ENCODE results near the gene SRL.

Gene SRL

DNA sequence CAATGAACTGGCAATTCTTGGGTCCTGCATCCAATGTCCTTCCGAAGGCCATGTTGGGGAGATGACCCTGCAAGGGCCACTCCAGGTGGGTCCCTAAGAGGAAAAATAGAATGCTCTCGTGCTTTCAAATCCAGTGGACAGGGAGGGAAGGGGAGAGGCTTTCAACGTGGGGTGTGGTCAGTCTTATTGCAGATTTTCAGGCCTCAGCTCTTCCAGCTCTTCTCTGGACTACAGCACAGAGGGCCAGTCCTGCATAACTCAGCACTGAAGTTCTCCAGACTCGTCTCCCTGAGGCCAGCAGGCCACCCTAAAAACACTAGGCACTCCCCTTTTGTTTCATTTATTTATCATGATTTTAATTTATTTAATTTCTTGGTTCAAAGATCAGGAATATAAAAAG lies 43.1 kb downstream of the SRL start:
- H3K4me3 ChIP-seq (ENCODE audit: low read depth, low read length) = no peak overlapping the region
- TF ChIP-seq, protein P1, sequence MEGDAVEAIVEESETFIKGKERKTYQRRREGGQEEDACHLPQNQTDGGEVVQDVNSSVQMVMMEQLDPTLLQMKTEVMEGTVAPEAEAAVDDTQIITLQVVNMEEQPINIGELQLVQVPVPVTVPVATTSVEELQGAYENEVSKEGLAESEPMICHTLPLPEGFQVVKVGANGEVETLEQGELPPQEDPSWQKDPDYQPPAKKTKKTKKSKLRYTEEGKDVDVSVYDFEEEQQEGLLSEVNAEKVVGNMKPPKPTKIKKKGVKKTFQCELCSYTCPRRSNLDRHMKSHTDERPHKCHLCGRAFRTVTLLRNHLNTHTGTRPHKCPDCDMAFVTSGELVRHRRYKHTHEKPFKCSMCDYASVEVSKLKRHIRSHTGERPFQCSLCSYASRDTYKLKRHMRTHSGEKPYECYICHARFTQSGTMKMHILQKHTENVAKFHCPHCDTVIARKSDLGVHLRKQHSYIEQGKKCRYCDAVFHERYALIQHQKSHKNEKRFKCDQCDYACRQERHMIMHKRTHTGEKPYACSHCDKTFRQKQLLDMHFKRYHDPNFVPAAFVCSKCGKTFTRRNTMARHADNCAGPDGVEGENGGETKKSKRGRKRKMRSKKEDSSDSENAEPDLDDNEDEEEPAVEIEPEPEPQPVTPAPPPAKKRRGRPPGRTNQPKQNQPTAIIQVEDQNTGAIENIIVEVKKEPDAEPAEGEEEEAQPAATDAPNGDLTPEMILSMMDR (IDR thresholded peaks at IDR 0.05; ENCODE audit: low read depth, low read length) = no peak

DNA sequence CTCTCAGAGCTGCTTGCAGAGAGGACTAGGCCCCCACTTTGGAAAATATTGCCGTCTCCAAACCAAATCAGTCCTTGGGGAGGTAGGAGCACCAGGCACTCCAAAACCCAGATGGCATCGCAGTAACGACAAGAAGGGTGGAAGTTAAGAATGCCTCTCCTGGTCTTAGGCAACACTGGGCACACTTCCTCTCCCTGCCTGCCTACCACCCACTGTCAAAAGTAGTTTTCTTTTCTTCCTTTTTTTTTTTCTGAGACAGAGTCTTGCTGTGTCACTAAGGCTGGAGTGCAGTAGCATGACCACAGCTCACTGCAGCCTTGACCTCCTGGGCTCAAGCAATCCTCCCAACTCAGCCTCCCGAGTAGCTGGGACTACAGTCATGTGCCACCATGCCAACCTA lies 47.2 kb downstream of the SRL start:
- no peak overlapping the region for H3K4me3 ChIP-seq (ENCODE audit: low read depth, low read length)
- TF ChIP-seq, protein P1 (IDR thresholded peaks at IDR 0.05; ENCODE audit: low read depth, low read length) = no peak

DNA sequence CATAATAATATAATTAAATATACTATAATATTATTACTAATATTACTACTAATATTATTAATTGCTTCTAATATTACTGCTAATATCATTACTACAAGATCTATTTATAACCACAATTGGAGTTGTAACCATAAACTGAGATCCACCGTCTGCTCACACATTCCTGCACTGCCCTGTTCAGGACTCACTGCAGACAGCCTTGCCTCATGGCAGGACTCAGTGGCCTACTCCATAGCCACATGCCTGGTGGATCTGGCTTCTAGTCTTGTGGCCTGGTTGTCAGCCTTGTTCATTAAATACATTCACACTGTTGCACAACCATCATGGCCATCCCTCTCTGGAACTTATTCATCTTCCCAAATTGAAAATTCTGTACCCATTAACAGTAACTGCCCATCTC lies 48.0 kb downstream of the SRL start:
- TF ChIP-seq, protein P1 (IDR thresholded peaks at IDR 0.05; ENCODE audit: low read depth, low read length) = no peak
- no peak overlapping the region for H3K4me3 ChIP-seq (ENCODE audit: low read depth, low read length)

DNA sequence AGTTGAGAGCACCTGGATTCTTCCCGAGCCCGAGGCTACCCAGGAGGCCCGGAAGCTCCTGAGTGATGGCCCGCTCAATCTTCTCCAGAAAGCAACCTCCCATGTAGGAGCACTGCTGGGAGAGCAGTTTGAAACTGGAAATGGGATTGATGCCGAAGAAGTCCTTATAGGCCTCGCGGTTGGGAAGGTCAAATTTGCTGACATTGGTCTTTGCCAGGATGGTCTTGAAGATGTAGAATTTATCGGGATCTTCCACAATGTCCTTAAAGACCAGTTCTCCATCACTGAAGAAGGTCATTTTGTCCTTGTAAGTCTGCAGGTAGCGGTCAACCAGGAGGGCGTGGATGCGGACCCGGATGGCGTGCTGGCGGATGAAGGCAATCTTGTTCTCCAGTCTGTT lies 49.7 kb downstream of the SRL start:
- TF ChIP-seq, protein P1 (IDR thresholded peaks at IDR 0.05; ENCODE audit: low read depth, low read length) = no peak
- H3K4me3 ChIP-seq (ENCODE audit: low read depth, low read length) = no peak overlapping the region

DNA sequence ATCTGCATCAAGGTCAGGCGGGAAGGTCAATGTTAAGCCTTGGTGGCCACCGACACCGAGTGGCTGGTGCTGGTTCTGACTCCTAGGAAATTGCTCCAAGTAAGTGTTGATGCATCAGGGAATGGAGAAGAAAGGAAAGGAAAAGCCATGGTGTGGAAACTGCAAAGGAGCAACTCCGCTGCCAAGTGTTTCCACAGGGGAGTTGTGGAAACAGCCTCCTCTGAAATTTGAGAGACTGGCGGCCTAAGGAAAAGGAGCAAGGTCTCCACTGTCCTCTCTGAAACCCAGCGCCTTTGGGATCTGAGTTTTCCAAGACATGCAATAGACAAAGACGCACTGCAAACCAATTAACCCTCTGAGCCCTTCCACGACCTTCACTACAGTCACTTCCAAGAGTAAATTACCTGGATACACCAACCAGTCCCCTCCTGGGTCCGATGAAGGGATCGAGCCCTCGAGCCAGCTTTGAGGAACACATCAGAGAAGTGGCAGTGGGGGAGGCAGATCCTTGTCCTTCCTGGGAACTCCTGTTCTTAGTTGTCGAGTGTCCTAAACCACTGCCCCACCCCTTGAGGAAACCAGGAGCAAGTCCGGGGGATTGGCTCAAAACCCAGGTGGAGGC lies 51.1 kb downstream of the SRL start:
- no peak overlapping the region for H3K4me3 ChIP-seq (ENCODE audit: low read depth, low read length)
- TF ChIP-seq, protein P1 (IDR thresholded peaks at IDR 0.05; ENCODE audit: low read depth, low read length) = no peak

DNA sequence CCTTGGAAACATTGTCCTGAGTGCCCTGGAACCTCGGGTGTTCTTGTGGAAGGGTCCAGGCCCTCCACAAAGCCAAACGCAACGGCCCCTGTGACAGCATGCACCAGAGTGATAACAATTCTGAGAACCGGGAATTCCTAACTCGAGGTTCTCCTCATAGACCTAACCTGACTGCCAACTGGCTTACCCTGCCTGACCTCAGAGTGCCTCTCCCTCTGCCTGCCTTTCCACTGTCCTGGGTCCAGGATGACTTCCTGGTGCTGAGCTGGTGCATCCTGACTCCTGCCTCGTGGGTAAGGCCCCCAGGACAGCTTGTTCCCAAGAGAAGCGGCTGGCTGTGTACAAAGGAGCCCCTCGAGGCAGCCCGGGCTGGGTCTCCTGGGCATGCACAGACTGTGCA lies 51.8 kb downstream of the SRL start:
- no peak overlapping the region for H3K4me3 ChIP-seq (ENCODE audit: low read depth, low read length)
- TF ChIP-seq, protein P1 (IDR thresholded peaks at IDR 0.05; ENCODE audit: low read depth, low read length) = no peak

DNA sequence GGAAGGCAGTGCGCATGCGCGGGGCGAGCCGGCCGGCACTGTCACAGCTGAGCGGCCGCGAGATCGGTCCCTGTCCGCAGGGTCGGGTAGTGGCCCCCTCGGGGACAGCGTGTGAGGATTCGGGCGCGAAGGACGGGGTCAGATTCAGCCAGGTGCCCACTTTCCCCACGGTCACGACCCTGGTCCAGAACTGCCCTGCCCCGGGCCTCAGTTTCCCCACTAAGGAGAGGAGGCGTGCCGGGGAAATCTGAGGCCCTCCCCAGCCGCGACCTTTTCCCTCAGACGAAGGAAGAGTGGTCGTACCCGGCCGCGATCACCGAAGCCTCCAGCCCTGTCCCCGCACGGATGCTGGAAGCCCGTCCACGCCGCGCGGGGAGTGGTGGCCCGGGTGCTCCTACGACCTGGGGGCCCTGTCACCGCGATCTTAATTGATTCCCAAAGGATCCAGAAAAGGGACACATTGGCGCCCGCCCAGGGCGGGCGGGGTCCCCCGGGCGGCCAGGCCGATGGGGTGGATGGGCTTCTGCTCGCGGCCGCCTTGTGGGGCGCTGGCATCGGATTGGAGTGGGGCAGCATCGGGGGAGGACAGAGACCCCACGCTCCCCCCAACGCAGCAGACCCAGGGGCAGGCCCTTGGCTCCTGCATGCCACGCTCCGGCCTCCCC lies 57.7 kb downstream of the SRL start:
- TF ChIP-seq, protein P1 (IDR thresholded peaks at IDR 0.05; ENCODE audit: low read depth, low read length) = no peak
- H3K4me3 ChIP-seq (ENCODE audit: low read depth, low read length) = peak overlapping the region; percentile 68
